NCI-H2171 (cell line): ENCODE data around the gene CD163.
"Not testable (repeated sequence)": the region's sequence is repeated elsewhere in the genome, so short reads cannot be mapped to it uniquely, and the experiment has no call there.

Source experiments
- DNase-seq: peaks from one replicate; lab custom pipeline; 2025; lab: John Stamatoyannopoulos, UW

Gene CD163

DNA sequence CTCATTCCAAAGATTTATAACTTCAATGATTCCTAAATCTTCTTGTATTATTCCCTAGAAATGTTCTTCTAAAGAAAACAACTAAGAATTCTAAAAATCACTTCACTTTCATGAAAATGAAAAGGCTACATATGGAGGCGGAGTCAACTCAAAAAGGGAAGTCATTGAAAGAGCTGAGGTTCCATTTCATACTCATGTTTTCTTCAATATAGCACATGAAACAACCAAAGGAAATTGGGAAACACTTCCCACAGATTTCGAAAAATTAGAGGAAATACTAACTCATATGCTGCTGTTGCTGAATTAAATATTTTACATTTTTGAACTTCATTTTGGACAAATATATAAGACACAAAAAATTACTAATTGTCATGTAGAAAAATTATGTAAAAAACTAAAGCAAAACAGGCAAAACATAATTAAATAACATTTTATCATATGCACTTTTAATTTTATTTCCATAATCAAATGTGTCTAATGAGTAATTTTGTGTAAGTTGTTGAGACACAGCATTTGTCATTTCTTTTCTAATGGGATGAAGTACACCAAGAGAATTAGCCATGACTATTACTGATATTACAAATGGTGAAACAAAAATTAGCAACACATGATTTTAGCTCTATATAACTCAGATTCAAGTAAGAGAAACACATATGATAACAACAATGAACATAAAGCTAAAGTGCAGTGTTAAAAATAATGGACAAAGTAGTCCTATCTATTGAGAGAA, at the start of gene CD163:
TSS of gene CD163 (minus strand) at position 92 of the 730 bp plus-strand sequence. CDS start at position 5, 87 bp downstream.
- no peak for DNase-seq

DNA sequence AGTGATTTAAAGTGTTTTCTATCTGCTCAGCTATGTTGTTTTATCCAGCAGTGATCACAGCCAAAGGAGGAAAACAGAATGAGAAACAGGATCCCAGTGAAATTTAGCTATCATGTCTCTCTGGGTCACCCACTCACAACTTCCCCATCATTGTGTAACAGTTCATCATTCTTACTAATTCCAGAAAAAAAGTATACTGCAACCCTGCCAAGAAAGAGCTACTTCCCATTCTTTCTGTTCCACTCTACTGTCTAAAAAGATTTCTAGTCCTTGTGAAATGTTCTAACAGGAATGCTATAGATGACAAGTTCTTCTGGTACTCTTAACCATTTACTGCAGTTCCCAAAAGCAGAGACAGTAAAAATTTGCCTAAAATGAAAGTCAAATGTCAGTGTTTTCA, 39.2 kb upstream of the CD163 start:
- no peak for DNase-seq

DNA sequence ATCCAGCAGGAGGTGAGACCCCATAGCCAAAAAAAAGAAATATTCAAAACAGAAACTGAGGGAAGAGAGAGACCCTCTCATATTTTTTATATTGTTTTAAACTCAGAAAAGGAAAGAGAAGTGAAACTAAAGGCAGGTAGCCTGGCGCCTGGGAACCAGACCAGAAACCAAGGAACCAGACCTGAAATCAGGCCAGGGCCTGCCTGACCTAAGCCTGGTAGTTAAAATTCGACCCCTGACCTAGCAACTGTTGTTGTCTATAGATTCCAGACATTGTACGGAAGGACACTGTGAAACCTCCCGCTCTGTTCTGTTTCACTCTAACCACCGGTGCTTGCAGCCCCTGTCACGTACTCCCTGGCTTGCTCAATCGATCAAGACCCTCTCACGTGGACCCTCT, 38.5 kb upstream of the CD163 start:
- no peak for DNase-seq

DNA sequence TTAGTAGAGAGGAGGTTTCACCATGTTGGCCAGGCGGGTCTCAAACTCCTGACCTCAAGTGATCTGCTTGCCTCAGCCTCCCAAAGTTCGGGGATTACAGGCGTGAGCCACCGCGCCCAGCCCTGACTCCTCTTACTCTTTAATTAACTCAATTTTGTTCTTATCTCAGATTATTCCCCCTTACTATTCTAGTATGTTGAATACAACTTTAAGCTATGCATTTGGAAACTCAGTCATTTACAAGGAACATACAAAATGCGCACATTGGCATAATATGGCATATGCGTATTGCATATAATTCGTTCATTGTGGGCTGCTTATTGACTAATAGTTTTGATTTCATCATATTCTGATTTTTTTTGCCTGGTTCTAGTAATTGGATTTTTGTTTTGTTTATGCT, 10.8 kb upstream of the CD163 start:
- no peak for DNase-seq

DNA sequence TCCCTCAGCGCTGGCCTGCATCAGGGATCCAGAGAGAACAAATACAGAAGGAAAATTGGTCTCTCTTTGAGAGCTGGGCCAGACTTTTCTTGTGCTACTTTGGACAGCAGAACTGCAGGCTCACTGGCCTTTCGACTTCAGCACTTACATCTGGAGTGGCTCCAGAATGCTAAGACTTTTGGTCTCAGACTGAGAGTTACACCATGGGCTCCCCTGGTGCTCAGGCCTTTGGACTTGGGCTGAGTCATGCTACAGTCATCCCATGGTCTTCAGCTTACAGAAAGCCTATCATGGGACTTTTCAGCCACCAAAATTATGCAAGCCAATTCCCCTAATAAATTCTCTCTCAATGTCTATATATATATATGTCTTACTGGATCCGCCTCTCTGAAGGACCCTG, 9.0 kb upstream of the CD163 start:
- DNase-seq: no peak

DNA sequence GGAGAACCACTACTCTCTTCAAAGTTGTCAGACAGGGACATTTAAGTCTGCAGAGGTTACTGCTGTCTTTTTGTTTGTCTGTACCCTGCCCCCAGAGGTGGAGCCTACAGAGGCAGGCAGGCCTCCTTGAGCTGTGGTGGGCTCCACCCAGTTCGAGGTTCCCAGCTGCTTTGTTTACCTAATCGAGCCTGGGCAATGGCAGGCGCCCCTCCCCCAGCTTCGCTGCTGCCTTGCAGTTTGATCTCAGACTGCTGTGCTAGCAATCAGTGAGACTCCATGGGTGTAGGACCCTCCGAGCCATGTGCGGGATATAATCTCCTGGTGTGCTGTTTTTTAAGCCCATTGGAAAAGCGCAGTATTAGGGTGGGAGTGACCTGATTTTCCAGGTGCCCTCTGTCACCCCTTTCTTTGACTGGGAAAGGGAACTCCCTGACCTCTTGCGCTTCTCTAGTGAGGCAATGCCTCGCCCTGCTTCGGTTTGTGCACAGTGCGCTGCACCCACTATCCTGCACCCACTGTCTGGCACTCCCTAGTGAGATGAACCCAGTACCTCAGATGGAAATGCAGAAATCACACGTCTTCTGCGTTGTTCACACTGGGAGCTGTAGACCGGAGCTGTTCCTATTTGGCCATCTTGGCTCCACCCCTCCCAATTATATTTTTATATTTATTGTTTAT, 6.4 kb upstream of the CD163 start:
- not testable (repeated sequence) for DNase-seq

DNA sequence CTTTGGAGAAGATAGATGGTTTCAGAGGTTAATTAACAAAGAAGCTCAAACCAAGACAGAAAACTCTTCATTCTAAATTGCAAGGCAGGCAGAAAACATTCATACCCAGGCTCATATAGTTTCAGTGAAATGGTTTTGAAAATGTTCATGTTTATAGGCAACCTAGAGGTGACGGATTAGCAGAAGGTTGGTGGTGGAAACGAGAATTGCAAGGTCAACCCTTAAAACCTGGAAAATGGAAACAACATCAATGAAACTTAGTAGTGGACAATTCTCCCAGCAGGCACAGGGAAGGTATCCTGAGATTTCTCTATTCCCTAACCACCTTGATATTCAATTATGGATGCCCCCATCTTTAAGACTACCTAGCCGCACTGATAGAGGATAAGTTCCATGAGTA, 965 bp downstream of the CD163 start:
- no peak for DNase-seq

DNA sequence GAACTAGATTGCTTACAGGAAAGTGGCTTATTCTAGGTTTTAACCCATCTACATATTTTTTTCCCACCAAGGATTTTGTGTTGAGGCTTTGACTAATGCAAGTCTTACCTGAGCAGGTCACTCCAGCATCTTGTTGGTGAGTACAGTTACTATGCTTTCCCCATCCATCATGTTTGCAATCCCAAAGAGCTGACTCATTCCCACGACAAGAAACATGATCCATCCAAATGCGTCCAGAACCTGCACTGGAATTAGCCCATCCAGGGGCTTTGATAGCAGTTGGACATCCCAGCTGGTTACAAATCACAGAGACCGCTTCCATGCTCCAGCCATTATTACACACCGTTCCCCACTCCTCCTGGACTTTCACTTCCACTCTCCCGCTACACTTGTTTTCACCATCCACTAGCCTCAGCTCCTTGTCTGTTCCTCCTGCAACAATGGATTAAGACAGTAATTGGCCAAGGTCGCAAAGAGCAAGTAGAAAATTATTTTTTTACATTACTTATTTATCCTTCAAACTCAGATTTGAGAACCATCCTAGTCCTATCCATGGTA, 2.5 kb downstream of the CD163 start:
- no peak for DNase-seq

DNA sequence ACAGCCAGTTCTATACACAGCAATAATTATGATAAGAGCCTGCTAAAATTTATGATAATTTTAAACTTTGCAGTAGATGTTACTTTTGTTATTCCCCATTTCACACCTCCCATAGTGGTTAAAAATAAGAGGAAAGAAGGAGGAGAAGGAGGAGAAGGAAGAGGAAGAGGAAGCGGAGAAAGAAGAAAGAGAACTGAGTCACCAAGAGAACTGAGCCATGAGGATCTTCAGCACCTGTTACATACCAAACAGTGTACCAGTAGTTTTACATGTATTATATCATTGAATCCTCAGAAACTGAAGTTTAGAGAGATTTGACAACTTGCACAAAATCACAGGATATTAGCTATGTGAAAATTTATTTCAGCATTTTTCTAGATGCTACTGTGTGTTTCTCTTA, 3.9 kb downstream of the CD163 start:
- no peak for DNase-seq

DNA sequence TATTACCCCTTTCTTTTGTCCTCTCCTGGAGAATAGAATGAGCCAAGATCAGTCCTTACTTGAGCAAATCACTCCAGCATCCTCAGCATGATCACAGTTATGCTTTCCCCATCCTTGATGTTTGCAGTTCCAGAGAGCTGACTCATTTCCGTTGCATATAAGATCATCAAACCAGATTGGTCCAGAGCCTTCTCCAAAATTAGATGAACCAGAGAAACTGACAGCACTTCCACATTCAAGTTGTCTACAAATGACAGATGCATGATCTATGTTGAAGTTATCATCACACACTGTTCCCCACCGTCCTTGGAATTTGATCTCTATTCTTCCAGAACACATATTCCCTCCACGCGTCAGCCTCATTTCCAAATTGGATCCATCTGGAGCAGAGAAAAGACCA, 4.8 kb downstream of the CD163 start:
- DNase-seq: no peak

DNA sequence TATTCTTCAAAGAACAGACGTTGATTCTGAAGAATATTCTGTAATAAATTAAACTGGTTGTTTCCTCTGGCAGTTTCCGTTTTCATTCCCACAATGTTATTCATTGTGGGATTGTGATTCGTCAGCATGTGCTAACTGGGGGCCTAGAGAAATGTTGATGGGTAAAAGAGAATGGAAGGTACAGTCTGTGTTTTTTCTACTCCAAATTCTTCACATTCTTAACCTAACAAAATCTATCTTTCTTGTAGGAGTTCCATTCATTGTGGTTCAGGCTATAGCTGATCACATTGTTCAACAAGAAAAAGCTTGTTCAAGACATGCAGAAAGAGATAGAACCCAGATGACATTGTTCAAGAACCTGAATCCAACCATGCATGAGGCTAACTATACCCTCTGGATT, 5.9 kb downstream of the CD163 start:
- no peak for DNase-seq

DNA sequence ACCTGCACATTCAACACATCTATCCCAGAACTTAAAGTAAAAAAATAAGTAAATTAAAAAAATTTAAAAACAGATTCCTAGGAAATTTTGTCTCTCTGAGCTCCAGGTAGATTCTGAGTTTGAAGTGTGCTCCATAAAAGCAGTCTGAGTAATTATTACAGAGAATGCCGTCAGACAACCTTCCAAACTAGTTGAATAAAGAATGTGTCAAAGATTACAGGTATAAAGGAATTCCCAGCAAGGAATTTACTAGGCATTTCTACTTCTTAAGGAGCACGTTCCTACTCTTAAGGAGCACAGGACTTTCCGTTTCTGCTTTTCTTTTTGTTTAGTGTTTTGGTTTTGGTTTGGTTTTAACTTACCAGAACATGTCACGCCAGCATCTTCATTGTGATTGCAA, 7.1 kb downstream of the CD163 start:
- DNase-seq: no peak

DNA sequence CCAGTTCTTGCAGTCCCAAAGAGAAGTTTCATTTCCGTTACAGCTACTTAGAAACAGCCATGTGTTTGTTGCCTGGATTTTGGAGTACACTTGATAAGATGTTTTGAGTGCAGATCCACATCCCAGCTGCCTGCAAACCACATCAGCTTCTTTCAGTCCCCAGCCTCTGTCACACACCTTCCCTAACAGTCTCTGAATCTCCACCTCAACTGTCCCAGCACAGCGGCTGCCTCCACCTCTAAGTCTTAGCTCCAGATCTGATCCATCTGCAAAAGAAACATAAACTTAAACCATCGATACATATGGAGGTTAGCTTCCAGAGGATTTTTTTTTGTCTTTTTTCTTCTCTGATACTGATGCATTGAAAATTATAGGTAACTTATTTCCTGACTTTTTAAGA, 8.4 kb downstream of the CD163 start:
- no peak for DNase-seq

DNA sequence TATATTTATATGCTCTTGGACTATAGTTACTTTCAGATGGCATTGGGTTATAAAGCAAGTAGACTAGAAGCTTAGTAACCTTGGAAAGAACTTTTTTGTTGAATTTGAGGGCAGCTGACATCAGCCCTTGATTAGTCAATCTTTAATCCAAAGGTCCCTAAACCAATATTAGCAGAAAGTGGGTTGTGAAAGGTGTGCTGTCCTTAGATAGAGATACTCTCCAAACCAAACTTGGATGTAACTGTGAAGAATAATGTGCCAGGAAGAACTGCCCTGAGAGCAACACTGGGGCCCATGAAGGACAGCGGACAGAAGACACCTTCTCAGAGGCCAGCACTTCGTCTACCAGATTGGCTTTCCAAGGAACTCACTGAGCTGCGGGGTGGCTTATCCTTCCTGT, 10.6 kb downstream of the CD163 start:
- DNase-seq: no peak

DNA sequence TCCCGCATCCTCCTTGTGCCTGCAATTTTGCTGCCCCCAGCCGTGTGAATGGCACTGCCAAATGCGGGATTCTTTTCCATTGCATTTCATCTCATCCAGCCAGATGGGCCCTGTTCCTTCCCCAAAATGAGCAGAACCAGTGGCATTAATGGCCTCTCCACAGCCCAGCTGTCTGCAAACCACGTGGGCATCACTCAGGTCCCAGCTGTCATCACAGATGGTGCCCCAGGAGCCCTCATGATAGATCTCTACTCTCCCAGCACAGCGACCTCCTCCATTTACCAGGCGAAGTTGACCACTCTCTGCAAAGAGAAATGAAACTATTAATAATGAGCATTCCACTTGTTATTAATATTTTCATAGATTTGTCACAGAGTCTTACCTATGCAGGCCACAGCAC, 17.1 kb downstream of the CD163 start:
- DNase-seq: peak; percentile 96

DNA sequence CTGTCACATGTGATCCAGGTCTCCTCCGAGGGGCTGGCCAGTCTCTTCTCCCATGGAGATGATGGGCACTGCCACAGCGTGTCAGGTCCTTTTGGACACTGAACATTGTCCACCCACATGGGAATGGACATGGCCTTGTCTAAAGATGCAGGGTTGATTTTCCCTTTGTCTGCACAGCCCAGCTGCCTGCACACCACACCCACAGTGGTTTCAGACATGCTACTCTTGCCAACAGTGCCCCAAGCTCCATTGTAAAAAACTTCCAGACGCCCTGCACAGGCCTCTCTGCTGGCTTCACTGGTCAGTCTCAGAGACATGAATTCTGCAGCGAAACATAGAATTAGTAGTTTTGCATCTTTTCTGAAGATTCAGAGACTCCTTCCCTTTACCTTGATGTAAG, 18.5 kb downstream of the CD163 start:
- no peak for DNase-seq

DNA sequence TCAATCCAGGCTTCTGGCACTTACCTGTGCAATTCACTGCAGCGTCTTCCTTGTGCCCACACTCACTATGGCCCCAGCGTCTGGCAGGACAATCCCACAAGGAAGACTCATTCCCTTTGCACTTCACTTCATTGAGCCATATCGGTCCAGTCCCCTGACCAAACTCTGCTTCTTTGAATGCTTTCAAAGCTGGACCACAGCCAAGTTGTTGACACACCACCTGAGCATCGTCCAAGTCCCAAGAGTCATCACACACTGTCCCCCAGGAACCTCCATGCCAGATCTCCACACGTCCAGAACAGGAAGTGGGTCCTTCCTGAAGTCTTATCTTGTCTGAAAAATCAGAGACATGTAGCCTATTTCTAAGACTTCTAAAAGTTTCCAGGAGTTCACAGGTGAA, 20.2 kb downstream of the CD163 start:
- DNase-seq: no peak

DNA sequence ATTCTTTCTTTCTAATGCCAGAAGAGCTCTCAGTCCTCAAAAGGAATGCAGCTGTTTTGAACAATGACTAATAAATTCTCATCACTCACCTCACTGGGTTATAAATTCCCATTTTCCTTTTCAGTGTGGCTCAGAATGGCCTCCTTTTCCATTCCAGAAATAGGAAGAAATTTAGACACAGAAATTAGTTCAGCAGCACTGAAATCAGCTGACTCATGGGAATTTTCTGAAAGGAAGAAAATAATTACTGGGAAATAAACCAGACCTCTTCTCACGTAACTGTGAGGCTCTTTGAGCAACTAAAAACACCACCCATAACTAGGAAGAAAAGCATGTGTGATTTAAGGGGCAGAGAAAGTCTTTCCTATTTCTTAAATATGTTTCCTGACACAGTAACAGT, 23.8 kb downstream of the CD163 start:
- DNase-seq: no peak

DNA sequence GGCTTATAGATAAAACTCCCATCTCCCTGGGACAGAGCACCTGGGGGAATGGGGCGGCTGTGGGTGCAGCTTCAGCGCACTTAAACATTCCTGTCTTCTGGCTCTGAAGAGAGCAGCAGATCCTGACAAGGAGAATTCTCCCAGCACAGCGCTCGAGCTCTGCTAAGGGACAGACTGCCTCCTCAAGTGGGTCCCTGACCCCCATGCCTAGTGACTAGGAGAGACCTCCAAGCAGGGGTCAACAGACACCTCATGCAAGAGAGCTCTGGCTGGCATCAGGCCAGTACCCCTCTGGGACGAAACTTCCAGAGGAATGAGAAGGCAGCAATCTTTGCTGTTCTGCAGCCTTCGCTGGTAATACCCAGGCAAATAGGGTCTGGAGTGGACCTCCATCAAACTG, 31.5 kb downstream of the CD163 start:
- DNase-seq: no peak

DNA sequence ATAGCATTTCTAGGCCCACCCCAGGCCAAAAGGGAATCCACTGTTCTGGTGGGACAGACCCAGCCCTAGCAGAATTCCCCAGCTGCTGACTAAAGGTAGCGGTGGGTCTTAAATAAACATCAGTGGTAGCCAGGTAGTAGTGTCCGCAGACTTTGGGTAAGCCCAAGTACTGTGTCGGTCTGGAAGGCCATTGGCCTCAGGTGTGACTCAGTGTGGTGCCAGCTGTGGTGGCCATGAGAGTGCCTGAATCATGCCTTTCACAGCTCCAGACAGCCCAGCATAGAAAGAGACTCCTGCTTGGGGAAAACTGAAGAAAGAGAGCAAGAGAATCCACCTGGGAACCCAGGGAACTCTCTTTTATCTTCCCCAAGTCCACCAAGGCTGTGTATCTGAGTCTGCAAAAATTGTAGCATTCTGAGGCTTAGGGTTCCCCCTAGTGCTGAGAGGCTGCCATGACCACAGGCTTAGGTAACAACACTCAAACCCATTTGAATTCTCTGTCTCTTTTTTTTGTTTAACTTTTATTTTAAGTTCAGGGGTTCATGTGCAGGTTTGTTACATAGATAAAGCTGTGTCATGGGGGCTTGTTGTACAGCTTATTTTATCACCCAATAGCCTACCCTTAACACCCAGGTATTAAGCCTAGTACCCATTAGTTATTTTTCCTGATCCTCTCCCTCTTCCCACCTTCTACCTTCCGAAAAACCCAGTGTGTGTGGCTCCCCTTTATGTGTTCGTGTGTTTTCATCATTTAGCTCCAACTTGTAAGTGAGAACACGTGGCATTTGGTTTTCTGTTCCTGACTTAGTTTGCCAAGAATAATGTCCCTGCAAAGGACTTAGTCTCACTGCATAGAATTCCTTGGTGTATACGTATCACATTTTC, 43.0 kb downstream of the CD163 start:
- DNase-seq: peak; percentile 92

DNA sequence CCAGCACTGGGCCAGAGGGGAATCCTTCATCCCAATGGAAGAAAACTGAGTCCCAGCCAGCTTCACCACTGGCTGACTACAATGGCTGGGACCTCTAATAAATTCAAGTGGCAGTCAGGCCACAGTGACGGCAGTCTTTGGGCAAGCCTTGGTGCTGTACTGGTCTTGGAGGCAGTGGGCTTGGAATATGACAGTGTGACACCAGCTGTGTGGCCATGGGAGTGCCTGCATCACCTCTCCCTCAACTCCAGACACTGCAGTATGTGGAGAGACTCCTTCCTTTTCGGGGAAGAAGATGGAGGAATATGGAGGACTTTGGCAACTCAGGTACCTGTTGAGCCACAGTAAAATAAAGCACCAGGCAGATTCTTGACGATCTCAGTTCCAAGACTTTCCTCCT, 43.6 kb downstream of the CD163 start:
- DNase-seq: no peak

DNA sequence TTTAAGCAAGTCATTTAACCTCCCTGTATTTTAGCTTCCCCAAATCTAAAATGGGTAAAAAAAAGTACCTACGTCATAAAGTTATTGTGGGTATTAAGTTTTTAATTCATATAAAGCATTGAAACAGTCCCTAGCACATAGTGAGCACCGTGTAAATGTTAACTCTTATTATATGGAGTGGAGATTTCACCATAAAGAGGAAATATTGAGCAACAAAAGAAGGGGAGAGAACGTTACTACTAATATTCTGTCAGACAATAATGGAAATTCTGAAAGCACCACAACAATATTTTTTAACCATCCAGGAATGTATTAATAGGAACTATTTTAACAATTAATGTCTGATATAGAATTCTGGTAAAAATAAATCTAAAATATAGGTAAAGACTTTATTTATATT, 51.8 kb downstream of the CD163 start:
- no peak for DNase-seq

DNA sequence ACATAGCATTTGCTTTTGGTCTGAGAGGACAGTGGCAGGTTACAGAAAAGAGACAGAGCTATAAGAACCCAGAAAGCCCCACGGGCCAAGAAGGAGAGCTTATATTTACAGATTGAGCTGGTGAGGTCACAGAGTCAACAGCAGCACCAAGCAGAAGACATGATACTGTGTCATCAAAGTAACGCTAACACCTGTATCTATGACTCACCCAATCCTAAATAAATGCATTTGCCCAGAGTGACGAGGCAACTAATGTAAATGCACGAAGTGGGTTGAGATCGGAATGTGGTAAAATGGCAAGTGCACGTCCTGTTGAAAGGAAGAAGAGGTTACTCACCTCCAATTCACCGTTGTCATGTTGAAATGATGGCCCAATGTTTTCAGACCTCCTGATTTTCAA, 52.9 kb downstream of the CD163 start:
- no peak for DNase-seq
